ENCODE results near the gene IFNG-AS1.

GRCh38 chr12:68011882-68012207 lies 22.6 kb downstream of the IFNG-AS1 start:
- no peak for TF ChIP-seq EZH2 (IDR thresholded peaks at IDR 0.05)
- no peak for TF ChIP-seq POLR2A (IDR thresholded peaks at IDR 0.05; ENCODE audit: borderline replicate concordance, extremely low read depth, insufficient read depth, insufficient read length)
- no peak for TF ChIP-seq POLR2AphosphoS5 (IDR thresholded peaks at IDR 0.05; ENCODE audit: low read depth, low read length)
- TF ChIP-seq SP1 (IDR thresholded peaks at IDR 0.05; ENCODE audit: low read depth), result no peak
- TF ChIP-seq CTCF (IDR thresholded peaks at IDR 0.05 in 2 of 3, conservative IDR thresholded peaks at IDR 0.05 in 1 of 3; ENCODE audit: borderline replicate concordance in 1 of 3, insufficient read depth in 1 of 3, low read depth in 2 of 3, low read length in 2 of 3), result no peak
- TF ChIP-seq TCF7L2 (IDR thresholded peaks at IDR 0.05; ENCODE audit: borderline replicate concordance, extremely low read depth, insufficient read depth, insufficient read length), result no peak
- no peak for TF ChIP-seq ATF3 (IDR thresholded peaks at IDR 0.05)
- no peak for TF ChIP-seq RAD21 (IDR thresholded peaks at IDR 0.05; ENCODE audit: low read depth)
- no peak for TF ChIP-seq REST (IDR thresholded peaks at IDR 0.05; ENCODE audit: low read depth)
- no peak for TF ChIP-seq MAX (IDR thresholded peaks at IDR 0.05)
- TF ChIP-seq ZBTB33 (IDR thresholded peaks at IDR 0.05; ENCODE audit: extremely low read depth, insufficient replicate concordance, low read length), result no peak
